OCI-LY7 (cell line): ENCODE measurements around the gene C1QTNF9. TPM values are rescaled to one million over a fixed set of nuclear protein-coding genes. Genes with fewer than 3 reads are reported as not detected.
"Not testable (repeated sequence)": the region's sequence is repeated elsewhere in the genome, so short reads cannot be mapped to it uniquely, and the experiment has no call there.

Source experiments
- BruUV-seq: library from RNA; stranded (reverse); fragments of 400-500 nt; replicated peaks from 2 replicates; lab custom pipeline; 2021; lab: Mats Ljungman, UMichigan
- CTCF ChIA-PET: fragments of 300-600 bp; sonication (Branson Sonifier 250); formaldehyde crosslinking; loops from one replicate; lab custom pipeline; 2022; ENCODE audit warnings: antibody characterized with exemption; ENCODE audit not compliant: unreplicated experiment; lab: Charles Lee
- POLR2A ChIA-PET: fragments of 300-600 bp; sonication (Branson Sonifier 250); formaldehyde crosslinking; loops from one replicate; lab custom pipeline; 2022; ENCODE audit warnings: antibody characterized with exemption; lab: Charles Lee
- DNase-seq: peaks from one replicate; pipeline ENCODE4 v3.0.0-alpha.2; 2015; ENCODE audit warnings: low spot score
- H2AFZ ChIP-seq: fragments of 200-600 bp; sonication (generic), shearing (Covaris generic); 2 replicates; pipeline ENCODE4 v1.6.1; 2014; ENCODE audit warnings: mild to moderate bottlenecking, antibody characterized with exemption, low read length, moderate library complexity
- H3K27ac ChIP-seq: fragments of 200-600 bp; sonication (generic); 2 replicates; pipeline ENCODE4 v1.5.1; 2014; ENCODE audit warnings: mixed run types, low read depth, mild to moderate bottlenecking, moderate library complexity, low read length, inconsistent platforms; ENCODE audit not compliant: poor library complexity, severe bottlenecking
- H3K36me3 ChIP-seq: fragments of 200-600 bp; sonication (generic); 2 replicates; pipeline ENCODE4 v1.6.1; 2014; ENCODE audit warnings: mild to moderate bottlenecking, antibody characterized with exemption, low read length, moderate library complexity, mixed read lengths; ENCODE audit not compliant: insufficient read depth
- H3K4me1 ChIP-seq: fragments of 200-600 bp; sonication (generic); 2 replicates; pipeline ENCODE4 v1.5.1; 2014; ENCODE audit warnings: mild to moderate bottlenecking, low read length; ENCODE audit not compliant: insufficient read depth, poor library complexity, severe bottlenecking
- H3K4me2 ChIP-seq: fragments of 200-600 bp; sonication (generic); 2 replicates; pipeline ENCODE4 v1.6.1; 2014; ENCODE audit warnings: mild to moderate bottlenecking, low read length
- H3K4me3 ChIP-seq: fragments of 200-600 bp; sonication (generic); 2 replicates; pipeline ENCODE4 v1.5.1; 2014; ENCODE audit warnings: mild to moderate bottlenecking, low read depth, low read length; ENCODE audit not compliant: poor library complexity, severe bottlenecking
- H3K79me2 ChIP-seq: fragments of 200-600 bp; sonication (generic); 2 replicates; pipeline ENCODE4 v1.6.1; 2016; ENCODE audit warnings: low read depth, mild to moderate bottlenecking, low read length, moderate library complexity, mixed read lengths; ENCODE audit not compliant: insufficient read depth
- H3K9me2 ChIP-seq: fragments of 200-600 bp; sonication (generic); 2 replicates; pipeline ENCODE4 v1.6.1; 2016; ENCODE audit warnings: mild to moderate bottlenecking, low read length, mixed read lengths; ENCODE audit not compliant: insufficient read depth
- H3K9me3 ChIP-seq: fragments of 200-600 bp; sonication (generic); 2 replicates; pipeline ENCODE4 v1.6.1; 2014; ENCODE audit warnings: mild to moderate bottlenecking, mixed run types, low read length, mixed read lengths
- H4K20me1 ChIP-seq: fragments of 200-600 bp; sonication (generic); 2 replicates; pipeline ENCODE4 v1.6.1; 2014; ENCODE audit warnings: mild to moderate bottlenecking, antibody characterized with exemption, low read length, moderate library complexity, mixed read lengths; ENCODE audit not compliant: insufficient read depth
- CTCF ChIP-seq: fragments of 200-600 bp; sonication (generic); conservative IDR thresholded peaks from 2 replicates; pipeline ENCODE4 v1.5.1; 2014; ENCODE audit warnings: mild to moderate bottlenecking, antibody characterized with exemption, low read length, moderate library complexity, mixed read lengths
- EZH2phosphoT487 ChIP-seq: fragments of 200-600 bp; sonication (generic); IDR thresholded peaks from 2 replicates; pipeline ENCODE4 v1.6.1; 2018; ENCODE audit warnings: low read depth, borderline replicate concordance, mild to moderate bottlenecking, mixed run types, antibody characterized with exemption, low read length, moderate library complexity, mixed read lengths
- intact Hi-C: fragments of 100-400 bp; cut with micrococcal nuclease; formaldehyde crosslinking; loops from one replicate; pipeline ENCODE4 v1.10.0; 2022; ENCODE audit not compliant: unreplicated experiment
- total RNA-seq, 2 experiments: library from RNA; depleted of rRNA in 1 of 2; stranded (reverse); fragments of >200 nt in 1 of 2; shearing (Covaris generic) in 1 of 2; gene quantifications; 2 replicates each; pipeline ENCODE4 v1.2.3, GENCODE V29; 2014 to 2022

The C1QTNF9 gene
- total RNA-seq, 2 experiments from 2014 or later = not detected

- CTCF ChIA-PET = no interaction called here
- Histone ChIP-seq H2AFZ (no peak overlapping the region), H3K9me3 (no peaks in the 10 kb centered on the region), H3K4me3 (no peak overlapping the region), H3K27ac (no peak overlapping the region), H3K4me1 (no peaks in the 10 kb centered on the region), H4K20me1 (no peaks in the 10 kb centered on the region), H3K9me2 (no peaks in the 10 kb centered on the region), H3K4me2 (no peak overlapping the region), H3K79me2 (no peaks in the 10 kb centered on the region), H3K36me3 (no peaks in the 10 kb centered on the region)
- TF ChIP-seq CTCF (no peak), EZH2phosphoT487 (no peak)
- BruUV-seq = no TSS peak
- no peak for DNase-seq
- intact Hi-C loops = no loop called here
- POLR2A ChIA-PET = interaction anchor here (0.5 to 1.1 kb wide), 2 partner anchors 10 to 31 kb away, joined by 3 read pairs; no protein-coding TSS in a partner anchor
These were observed 39.0 kb downstream of the C1QTNF9 start for GRCh38 chr13:24348385-24348784.

DNA sequence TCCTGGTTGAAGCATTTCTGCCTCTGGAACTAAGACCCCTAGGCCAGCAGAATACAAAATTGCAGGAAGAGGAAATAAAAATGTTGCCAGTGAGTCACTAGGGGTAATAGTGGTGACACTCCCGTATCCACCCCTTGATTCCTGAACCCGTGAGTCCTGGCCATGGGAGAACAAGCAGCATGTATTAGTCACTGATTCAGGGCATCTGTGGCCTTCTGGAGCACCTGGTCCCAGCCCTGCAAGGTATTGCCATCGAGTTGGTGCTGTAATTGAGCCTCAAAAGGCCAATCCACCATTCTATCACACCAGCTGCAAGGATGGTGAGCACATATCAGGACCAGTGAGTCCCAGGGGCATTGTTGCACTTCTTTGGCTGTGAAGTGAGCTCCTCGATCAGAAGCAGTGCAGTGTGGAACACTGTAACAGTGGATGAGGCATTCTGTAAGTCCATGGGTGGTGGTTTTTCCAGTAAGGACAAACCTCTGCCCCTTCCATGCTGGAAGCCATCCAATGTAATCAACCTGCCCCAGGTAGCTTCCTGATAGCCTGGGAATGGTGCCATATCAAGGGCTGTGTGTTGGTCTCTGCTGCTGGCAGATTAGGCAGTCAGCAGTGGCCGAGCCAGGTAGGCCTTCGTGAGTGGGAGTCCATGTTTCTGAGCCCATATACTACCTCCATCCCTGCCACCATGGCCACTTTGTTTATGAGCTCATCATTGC lies 39.6 kb downstream of the C1QTNF9 start:
- Histone ChIP-seq H3K4me2 (no peak overlapping the region), H3K79me2 (no peaks in the 10 kb centered on the region), H3K9me3 (no peaks in the 10 kb centered on the region), H3K4me1 (no peaks in the 10 kb centered on the region), H3K9me2 (no peaks in the 10 kb centered on the region), H3K4me3 (no peak overlapping the region), H4K20me1 (no peaks in the 10 kb centered on the region), H3K36me3 (no peaks in the 10 kb centered on the region), H2AFZ (no peak overlapping the region), H3K27ac (no peak overlapping the region)
- CTCF ChIA-PET = no interaction called here
- TF ChIP-seq CTCF = no peak
- TF ChIP-seq EZH2phosphoT487 = no peak
- POLR2A ChIA-PET = interaction anchor here (0.5 to 1.1 kb wide), 2 partner anchors 9 to 31 kb away, joined by 3 read pairs; no protein-coding TSS in a partner anchor
- no peak for DNase-seq
- no TSS peak for BruUV-seq
- intact Hi-C loops = no loop called here

- intact Hi-C loops, H3K27ac ChIP-seq, BruUV-seq, H3K9me2 ChIP-seq, H3K9me3 ChIP-seq, DNase-seq, H3K4me3 ChIP-seq, H2AFZ ChIP-seq, H4K20me1 ChIP-seq, CTCF ChIA-PET, H3K4me1 ChIP-seq, H3K79me2 ChIP-seq, H3K4me2 ChIP-seq, POLR2A ChIA-PET, H3K36me3 ChIP-seq: not testable (repeated sequence)
These were observed 40.6 kb downstream of the C1QTNF9 start for GRCh38 chr13:24349778-24350664.
